Right renal pelvis (tissue), 4 donors: ENCODE results near the gene PRKG2. TPM values are rescaled to one million over a fixed set of nuclear protein-coding genes. Genes with fewer than 3 reads are reported as not detected.
A peak's percentile ranks its signal among the peaks of the same experiment; 100 is the strongest.

Source experiments
- DNase-seq, 4 donors: peaks; one replicate each; pipeline ENCODE4 v3.0.0-alpha.2; 2013; ENCODE audit warnings: low read depth in 4 of 4, low spot score in 3 of 4, missing footprints in 1 of 4
- polyA plus RNA-seq, 4 donors: library from polyadenylated mRNA; unstranded; fragments of 120-200 nt; gene quantifications; one replicate each; pipeline ENCODE4 v1.2.1, GENCODE V29; 2013; ENCODE audit not compliant: insufficient read length in 4 of 4

Gene PRKG2
- polyA plus RNA-seq, 4 donors = 1.1 to 2.4 (median 1.9) TPM

GRCh38 chr4:81220271-81220670 is 5.2 kb upstream of the PRKG2 start:
- no peak for DNase-seq

GRCh38 chr4:81218206-81218605 is 3.2 kb upstream of the PRKG2 start:
- DNase-seq = no peak

- no peak for DNase-seq
Measured at GRCh38 chr4:81217779-81218178, 2.8 kb upstream of the PRKG2 start.

GRCh38 chr4:81215931-81216330 is 909 bp upstream of the PRKG2 start:
- no peak for DNase-seq

GRCh38 chr4:81214144-81214880 is 710 bp downstream of the PRKG2 start:
- DNase-seq = peak in 1 of 4 donors; percentile 6

GRCh38 chr4:81213671-81214070 is 1.4 kb downstream of the PRKG2 start:
- DNase-seq = no peak

GRCh38 chr4:81211956-81212355 is 3.1 kb downstream of the PRKG2 start:
- no peak for DNase-seq

GRCh38 chr4:81207828-81208227 is 7.2 kb downstream of the PRKG2 start:
- no peak for DNase-seq

- DNase-seq = no peak
Measured at GRCh38 chr4:81205302-81205701, 9.7 kb downstream of the PRKG2 start.

- DNase-seq = no peak
Measured at GRCh38 chr4:81204571-81204970, 10.5 kb downstream of the PRKG2 start.

GRCh38 chr4:81199831-81200230 is 15.2 kb downstream of the PRKG2 start:
- no peak for DNase-seq

GRCh38 chr4:81198609-81199008 is 16.4 kb downstream of the PRKG2 start:
- no peak for DNase-seq

- DNase-seq = no peak
Measured at GRCh38 chr4:81197864-81198524, 17.0 kb downstream of the PRKG2 start.

GRCh38 chr4:81196126-81196650 is 18.8 kb downstream of the PRKG2 start:
- no peak for DNase-seq

- DNase-seq = no peak
Measured at GRCh38 chr4:81195475-81195874, 19.5 kb downstream of the PRKG2 start.

- DNase-seq = no peak
Measured at GRCh38 chr4:81194286-81194685, 20.7 kb downstream of the PRKG2 start.

GRCh38 chr4:81180916-81181315 is 34.1 kb downstream of the PRKG2 start:
- no peak for DNase-seq

GRCh38 chr4:81179326-81179725 is 35.7 kb downstream of the PRKG2 start:
- DNase-seq = no peak

GRCh38 chr4:81173213-81173612 is 41.8 kb downstream of the PRKG2 start:
- no peak for DNase-seq

GRCh38 chr4:81166458-81167160 is 48.4 kb downstream of the PRKG2 start:
- DNase-seq = no peak

GRCh38 chr4:81165861-81166430 is 49.1 kb downstream of the PRKG2 start:
- no peak for DNase-seq
